SH-SY5Y (cell line): Measurements from ENCODE around the gene ELOVL7.

Experiments
- GATA2 ChIP-seq: IDR thresholded peaks from 2 replicates; pipeline ENCODE4 v1.6.1; 2011; ENCODE audit warnings: mild to moderate bottlenecking, low read depth, low read length
- GATA3 ChIP-seq: IDR thresholded peaks from 2 replicates; pipeline ENCODE4 v1.6.1; 2011; ENCODE audit warnings: low read depth, mild to moderate bottlenecking, low read length, moderate library complexity

DNA sequence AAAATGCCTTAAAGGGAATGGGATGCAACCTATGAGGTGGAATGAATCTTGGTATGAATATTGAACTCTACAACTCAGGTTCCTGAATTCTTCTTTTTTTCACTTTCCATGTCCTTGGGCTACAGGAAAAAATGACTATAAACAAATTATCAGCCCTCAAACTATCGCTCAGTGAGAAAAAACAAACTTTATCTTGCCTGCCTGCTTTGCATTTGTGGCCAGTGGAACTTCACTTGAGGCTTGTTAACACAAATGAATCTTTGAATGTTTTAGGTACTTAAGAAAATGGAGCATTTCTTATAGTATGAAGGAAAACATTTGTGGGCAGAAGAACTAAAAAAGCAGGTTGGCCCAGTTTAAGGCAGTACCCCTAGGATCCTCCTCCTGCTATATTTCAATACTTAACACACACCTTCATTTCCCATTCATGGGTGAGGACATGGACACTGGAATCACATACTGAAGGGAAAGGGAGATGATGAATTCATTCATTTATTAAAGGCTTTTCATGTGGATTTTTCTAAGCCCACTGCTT is 34.1 kb downstream of the ELOVL7 start:
- TF ChIP-seq GATA2 (no peak), GATA3 (no peak)
